SW 1271 (cell line): ENCODE data around the gene PDE9A.

Experiments used
- DNase-seq, 2 experiments: peaks; one replicate each; lab custom pipeline; 2025; lab: John Stamatoyannopoulos, UW

Gene PDE9A

DNA sequence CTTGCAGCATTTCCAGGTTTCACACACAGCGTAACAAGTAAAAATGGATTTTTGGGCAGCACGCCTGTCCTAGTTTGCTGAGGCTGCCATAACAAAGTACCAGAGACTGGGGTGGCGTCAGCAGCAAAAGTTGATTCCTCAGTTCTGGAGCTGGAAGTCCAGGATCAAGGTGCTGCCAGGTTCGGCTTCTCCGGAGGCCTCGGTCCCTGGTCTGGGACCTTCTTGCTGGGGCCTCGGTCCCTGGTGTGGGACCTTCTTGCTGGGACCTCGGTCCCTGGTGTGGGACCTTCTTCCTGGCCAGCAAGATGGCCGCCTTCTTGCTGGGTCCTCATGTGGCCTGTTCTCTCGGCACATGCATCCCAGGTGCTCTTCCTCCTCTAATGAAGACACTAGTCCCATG is 104.0 kb downstream of the PDE9A start:
- DNase-seq, result no peak

GRCh38 chr21:42757826-42758655 is 104.6 kb downstream of the PDE9A start:
- DNase-seq, result no peak

- DNase-seq, result no peak
Measured at GRCh38 chr21:42758721-42759593, 105.5 kb downstream of the PDE9A start.

GRCh38 chr21:42759594-42759927 is 106.1 kb downstream of the PDE9A start:
- DNase-seq, result no peak

GRCh38 chr21:42760361-42760950 is 107.0 kb downstream of the PDE9A start:
- no peak for DNase-seq

DNA sequence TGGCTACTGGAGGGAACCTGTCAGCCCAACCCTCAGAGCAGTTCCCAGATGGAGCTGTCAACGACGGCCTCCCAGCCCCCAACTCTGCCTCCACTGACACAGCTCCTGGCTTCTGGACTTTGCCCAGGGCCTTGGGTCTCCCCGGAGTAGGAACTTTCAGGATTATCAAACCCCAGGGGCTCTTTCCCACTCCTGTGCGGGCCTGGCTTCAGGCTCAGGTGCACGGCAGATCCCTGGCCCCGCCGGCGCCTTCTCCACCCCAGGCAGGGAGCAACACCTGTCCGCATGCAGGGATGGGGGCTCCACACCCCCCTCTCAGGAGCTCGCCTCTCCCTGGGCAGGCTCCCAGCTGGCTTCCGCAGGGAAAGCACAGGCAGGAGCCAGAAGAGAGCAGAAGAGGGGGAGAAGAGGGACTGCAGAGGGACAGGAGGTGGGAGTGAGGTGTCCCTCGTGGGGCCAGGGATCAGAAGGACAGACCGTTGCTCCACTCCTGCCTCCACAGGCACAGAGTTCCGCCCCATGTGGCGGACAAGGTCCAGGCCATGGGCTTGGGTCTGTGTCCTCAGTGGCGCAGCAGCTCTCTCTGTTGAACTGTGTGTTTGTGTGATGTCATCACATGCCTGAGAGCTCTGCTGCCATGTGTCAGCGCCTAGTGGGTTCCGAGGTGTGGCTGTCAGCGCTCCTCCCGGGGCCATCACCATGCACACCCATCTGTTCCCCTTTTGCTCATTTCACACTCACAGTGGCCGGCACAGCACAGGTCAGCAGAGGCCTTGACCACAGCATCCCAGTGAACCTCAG is 107.7 kb downstream of the PDE9A start:
- no peak for DNase-seq

GRCh38 chr21:42761776-42762335 is 108.4 kb downstream of the PDE9A start:
- no peak for DNase-seq

DNA sequence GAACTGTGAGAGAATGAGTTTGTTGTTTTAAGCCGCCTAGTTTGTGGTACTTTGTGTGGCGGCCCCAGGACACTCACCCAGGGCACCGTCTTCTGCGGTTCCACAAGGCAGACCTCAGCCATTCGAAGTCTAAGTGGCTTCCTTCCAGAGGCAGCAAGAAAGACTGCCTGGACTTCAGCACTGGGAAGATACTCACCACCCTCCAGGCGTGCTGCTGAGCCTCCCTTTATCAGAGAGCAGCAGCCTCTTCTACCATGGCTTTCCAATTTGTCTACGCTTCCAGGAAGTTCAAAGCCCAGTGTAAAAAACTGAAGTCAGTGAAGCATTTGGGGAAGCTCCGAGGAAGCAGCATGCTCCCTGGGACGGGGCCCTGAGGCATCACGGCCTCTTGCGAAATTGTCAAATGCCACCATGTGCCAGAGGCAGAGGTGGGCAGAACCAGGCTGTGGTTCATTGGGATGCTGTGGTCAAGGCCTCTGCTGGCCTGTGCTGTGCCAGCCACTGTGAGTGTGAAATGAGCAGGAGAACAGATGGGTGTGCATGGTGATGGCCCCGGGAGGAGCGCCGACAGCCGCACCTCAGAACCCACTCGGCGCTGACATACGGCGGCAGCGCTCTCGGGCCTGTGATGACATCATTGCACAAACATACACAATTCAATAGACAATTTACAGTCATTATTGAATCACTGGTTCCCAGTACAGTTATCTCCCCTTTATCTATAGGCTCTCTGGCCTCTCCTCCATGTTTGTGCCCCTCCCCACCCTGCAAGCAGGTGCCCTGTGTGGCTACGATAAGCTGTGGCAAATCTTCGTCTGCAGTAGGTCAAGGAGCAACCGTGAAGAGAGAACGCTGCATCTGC is 110.4 kb downstream of the PDE9A start:
- DNase-seq, result no peak

DNA sequence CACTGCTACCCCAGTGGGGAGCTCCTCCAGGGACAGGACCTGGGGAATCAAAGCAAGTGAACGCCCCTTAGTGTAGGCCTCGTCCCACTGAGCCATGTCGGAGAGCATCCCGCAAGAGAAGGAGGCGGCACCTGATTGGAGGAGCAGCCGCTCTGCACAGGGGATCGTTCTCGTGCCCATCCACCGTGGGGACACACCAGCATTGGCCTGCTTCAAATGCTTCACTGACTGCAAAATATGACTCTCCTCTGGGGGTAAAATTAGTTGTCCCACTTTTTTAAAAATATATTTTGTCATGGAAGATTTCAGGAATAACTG is 111.0 kb downstream of the PDE9A start:
- DNase-seq, result no peak

GRCh38 chr21:42764883-42765282 is 111.5 kb downstream of the PDE9A start:
- DNase-seq, result no peak

GRCh38 chr21:42765656-42766055 is 112.2 kb downstream of the PDE9A start:
- no peak for DNase-seq

- no peak for DNase-seq
Measured at GRCh38 chr21:42766739-42767560, 113.5 kb downstream of the PDE9A start.

- no peak for DNase-seq
Measured at GRCh38 chr21:42767561-42767835, 114.1 kb downstream of the PDE9A start.

DNA sequence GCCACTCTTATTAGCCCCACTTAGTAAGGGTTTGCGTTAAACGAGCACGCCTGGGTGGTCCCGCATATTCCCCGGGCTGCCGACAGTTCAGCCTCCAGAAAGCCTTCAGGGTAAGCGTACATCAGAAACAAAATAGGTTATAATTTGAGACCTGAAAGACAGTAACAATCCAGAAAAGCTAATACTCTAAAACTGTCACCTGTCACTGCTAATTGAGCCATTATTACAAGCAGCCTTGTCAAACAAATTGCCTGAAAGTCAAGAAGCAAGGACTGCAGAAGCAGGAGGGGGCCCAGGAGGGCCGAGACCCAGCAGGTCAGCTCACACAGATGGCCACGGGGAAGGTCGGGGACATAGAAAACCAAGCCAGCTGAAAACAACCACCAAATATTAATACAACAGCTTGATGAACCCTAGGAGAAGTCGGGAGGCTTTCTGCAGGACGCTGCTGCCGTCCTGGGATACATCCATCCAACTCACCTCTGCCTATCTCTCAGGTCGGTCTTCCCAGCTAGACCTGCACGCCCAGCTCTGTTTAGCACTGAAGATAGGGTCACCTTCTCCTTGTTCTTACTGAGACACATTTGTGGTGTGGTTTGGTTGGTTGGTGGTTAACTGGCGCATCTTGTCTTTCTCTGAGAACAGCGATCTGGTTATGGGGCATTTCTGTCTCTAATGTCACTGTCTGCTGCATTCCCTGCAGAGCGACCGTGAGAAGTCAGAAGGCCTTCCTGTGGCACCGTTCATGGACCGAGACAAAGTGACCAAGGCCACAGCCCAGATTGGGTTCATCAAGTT is 115.1 kb downstream of the PDE9A start:
- no peak for DNase-seq

DNA sequence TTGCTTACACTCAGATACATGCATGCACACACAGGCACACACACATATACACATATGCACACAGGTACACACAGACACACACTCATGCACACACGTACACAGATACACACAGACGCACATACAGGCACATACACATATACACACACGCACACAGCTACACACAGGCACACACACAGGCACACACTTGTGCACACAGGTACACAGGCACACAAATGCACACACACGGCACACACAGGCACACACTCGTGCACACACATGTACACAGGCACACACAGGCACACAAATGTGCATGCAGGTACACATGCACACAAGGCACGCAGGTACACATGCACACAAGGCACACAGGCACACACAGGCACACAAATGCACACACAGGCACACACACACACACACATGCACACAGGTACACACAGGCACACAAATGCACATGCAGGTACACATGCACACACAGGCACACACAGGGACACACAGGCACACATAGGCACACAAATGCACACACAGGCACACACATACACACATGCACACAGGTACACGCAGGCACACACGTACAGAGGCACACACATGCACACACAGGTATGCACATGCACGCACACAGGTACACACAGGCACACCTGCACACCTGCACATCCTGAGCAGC is 115.9 kb downstream of the PDE9A start:
- no peak for DNase-seq

- DNase-seq, result no peak
Measured at GRCh38 chr21:42769820-42770716, 116.6 kb downstream of the PDE9A start.

DNA sequence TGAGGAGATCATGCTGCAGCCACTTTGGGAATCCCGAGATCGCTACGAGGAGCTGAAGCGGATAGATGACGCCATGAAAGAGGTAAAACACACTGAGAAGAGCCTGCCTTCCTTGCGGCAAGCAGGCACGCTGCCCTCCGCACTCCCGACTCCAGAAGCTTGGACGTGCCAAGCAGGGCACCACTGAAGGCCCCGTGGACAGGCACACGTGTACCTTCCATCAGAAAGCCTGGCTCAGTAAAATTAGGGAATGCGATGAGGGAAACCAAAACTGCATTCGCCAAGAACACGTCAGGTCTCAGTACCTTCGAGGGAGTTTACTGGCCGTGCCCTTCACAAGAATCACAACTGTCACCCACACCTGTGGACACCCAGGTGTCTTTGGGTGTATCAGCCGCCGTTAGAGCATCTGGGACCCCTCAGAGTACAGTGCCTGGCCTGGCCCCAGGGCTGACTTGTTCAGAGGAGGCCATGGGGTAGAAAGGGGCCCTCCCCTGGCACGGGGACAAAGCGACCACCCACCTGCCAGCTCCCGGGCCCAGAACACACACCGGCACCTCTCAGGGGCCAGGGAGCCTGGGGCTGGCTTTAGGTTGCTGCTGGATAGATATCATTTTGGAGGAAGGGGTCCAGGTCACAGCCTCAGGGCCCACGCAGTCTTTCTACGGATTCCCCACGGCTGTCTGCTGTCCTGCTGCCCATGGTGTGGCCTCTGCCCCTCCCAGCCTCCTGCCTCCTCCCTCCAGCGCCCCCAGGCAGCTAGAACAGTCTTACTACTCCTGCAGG is 117.5 kb downstream of the PDE9A start:
- DNase-seq, result no peak
